GM18909 (cell line): ENCODE results near the gene KCNJ15.

Source experiments
- ATAC-seq: cut with Tn5 transposase; IDR thresholded peaks from one replicate; pipeline ENCODE4 v1.9.1; 2021; ENCODE audit warnings: mild to moderate bottlenecking; ENCODE audit not compliant: unreplicated experiment, poor library complexity

The KCNJ15 gene

GRCh38 chr21:38322311-38322950 lies 65.6 kb downstream of the KCNJ15 start:
- ATAC-seq = no peak

DNA sequence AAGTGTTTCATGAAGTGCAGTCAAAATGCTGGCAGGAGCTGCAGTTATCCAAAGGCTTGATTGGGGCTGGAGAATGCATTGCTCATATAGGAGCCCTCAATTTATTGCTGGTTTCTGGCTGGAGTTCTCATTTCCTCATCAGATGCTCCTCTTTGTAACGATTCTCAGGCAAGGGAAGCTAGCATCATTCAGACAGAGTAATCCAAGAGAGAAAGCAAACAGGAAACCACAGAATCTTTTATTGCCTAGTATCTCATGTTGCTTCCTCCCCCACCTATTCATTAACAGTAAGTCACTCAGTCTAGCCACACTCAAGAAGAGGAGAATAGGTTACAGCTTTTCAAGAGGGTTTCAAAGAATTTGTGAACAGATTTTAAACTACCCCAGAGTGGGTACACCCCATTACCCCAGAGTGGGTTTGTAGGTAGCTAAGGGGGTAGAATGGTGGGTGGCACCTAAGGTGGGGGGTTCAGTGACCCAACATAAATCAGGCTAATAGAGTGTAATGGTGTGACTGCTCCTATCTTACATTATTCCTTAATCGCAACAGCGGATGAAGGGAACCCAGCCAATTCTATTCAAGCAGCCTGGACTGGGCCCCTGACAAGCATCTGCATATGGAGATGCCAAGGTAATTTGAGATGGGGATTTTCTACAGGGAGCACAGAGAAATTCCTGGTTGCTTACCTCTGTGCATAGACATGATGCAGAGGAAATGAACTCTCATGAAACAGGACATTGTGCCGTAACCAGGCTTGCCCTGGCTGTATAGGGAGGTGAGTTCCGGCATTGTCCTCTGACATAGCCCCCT lies 67.1 kb downstream of the KCNJ15 start:
- ATAC-seq = no peak

GRCh38 chr21:38325216-38325615 lies 68.4 kb downstream of the KCNJ15 start:
- no peak for ATAC-seq

GRCh38 chr21:38325731-38326420 lies 69.1 kb downstream of the KCNJ15 start:
- ATAC-seq = no peak

GRCh38 chr21:38326429-38326828 lies 69.6 kb downstream of the KCNJ15 start:
- no peak for ATAC-seq

DNA sequence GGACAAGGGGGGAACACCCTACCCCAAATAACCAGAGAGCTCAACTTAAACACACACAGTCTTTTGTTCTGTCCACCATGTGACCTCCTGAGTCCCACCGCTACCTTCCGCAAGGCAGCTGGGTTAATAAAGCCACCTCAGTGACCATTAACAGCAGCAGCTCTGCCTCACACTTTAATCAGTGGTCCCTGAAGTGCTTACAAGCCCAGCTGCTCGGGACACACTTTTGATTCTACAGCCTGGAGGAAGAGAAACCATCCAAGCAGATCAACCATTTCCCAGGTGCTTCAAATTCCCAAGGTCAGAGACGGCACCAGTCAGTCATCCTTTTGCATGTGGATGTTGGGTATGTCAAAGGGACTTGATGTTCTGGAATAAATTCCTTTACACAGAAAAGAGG lies 70.1 kb downstream of the KCNJ15 start:
- no peak for ATAC-seq

DNA sequence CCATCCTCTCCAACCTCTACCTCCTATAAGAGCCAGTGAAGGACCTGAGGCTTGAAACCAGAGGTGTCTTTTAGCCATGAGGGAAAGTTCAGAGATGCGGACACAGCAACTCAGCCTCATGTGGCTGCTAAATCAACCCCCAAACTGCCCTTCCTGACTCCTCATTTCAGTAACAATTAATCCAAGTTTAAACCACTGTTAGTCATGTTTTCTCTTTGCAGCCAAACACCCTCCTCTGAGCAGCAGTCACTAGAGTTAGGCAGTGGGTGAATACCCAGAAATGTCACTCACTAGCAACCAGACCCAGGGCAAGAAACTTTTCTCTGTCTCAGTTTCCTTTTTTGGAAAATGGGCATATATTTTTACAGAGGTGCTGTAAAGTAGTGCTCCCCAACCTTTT lies 71.2 kb downstream of the KCNJ15 start:
- no peak for ATAC-seq

- no peak for ATAC-seq
Observed at GRCh38 chr21:38329162-38329561, 72.4 kb downstream of the KCNJ15 start.

DNA sequence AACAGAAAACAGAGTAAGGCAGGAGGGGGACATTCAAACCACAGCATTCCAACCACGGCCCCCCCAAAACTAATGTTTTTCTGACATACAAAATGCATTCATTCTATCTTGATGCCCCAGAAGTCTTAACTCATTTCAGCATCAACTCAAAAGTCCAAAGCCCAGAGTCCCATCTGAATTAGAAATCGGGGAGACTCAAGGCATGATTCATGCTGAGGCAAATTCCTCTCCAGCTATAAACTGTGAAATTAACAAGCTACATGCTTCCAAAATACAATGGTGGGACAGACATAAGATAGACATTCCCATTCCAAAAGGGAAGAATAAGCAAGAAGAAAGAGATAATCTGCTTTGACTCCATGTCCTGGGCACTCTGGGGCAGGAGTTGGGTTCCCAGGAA lies 73.9 kb downstream of the KCNJ15 start:
- no peak for ATAC-seq

DNA sequence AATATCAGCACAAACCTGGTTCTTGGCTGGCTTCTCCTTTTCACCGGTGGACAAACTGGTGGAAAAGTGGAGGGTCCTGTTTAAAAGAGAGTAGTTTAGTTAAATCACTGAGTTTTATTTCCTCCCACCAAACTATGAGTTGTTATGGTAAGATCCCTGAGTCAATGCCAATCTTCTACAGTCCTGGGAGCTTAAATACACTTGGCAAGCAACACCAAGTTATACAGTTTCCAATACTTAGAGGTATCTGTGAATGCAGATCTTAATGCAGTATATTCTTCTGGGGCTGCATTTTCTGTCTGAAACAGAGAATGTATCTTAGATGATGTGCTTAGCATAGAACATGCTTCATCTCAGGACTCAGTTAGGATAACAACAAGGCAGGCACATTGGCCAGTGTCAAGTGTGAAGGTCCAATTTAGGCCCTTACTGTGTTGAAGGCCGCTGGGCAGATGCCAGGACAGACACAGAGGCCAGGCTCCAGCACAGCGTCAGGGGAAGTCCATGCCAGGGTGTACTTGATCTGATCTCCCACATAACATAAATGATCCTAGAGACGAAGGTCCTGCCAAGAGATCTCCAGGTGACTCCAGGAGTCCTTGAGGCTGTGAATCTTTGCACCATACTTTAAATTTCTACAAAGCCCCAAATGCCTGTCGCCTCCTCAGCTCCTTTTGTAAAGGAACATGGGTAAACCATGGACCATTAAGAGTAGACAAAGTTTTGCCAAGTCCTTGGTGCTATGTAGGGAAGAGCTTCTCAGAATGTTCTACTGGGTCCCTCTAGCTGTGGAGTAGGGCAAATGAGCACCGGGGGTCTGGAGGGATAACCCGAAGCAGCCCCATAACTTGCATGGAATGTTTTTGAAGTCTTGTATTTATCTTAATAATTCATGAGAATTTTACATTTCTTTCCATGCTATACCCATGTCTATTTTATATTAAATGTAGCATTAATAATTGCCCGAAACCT lies 76.8 kb downstream of the KCNJ15 start:
- ATAC-seq = no peak

DNA sequence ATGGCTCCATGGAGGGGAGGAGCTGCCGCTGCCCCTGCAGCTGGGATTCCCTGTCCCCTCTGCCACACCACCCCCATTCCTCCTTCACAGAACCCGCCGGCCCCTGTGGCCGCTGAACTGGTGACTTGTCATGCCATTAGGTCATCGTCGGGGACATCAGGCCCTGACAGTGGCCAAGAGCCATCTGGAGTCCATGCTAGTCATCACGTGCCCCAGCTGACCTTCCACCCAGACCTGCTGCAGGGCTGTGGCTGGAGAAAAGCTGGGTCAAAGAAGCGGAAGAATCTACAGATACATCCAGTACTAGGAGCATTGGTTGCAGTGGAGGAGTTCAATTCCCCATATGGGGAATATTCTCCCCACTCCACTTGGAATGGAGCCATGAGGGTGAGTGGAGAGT lies 78.1 kb downstream of the KCNJ15 start:
- no peak for ATAC-seq

DNA sequence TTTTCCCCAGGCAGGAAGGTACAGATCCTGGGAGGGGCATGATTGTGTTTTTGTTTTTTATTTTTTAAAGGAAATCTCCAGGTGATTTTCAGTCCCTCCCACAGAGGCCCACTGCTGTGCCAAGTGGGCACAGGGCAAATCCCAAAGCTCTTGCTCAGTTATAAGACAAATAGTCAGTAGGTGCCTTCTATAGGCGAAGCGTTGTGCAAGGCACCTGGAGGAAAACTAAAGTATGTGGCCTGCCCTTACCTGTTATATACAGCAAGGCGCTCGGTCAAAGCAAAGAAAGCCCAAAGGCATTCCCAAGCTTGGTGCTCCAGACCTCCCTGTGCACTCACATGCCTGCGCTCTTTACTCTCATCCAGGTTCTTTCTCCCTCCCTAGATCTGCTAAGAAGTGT lies 81.0 kb downstream of the KCNJ15 start:
- ATAC-seq = no peak

DNA sequence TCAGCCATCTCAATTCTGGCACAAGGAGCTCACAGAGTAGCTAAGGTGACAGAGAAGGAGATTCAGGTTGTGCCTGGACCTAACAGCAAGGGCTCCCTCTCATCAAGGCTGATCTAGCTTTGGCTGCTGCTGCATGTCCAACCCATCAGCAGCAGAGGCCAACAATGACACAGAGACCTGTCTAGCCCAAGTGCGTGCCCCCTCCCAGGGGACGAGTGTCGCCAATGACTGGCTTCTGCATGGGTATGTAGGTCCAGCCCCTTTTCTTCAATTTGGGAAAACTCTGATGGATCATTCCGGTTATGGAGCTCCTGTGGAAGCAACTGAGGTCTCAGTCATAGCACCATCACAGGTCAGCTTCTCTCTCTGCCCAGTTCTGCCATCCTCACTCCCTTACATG lies 83.3 kb downstream of the KCNJ15 start:
- ATAC-seq = no peak

- ATAC-seq = no peak
Observed at GRCh38 chr21:38341546-38342012, 84.8 kb downstream of the KCNJ15 start.

GRCh38 chr21:38342739-38343138 lies 85.9 kb downstream of the KCNJ15 start:
- ATAC-seq = no peak

- no peak for ATAC-seq
Observed at GRCh38 chr21:38343691-38344090, 86.9 kb downstream of the KCNJ15 start.

GRCh38 chr21:38346286-38346685 lies 89.5 kb downstream of the KCNJ15 start:
- ATAC-seq = no peak

GRCh38 chr21:38349111-38349746 lies 92.4 kb downstream of the KCNJ15 start:
- no peak for ATAC-seq

- no peak for ATAC-seq
Observed at GRCh38 chr21:38349977-38350376, 93.2 kb downstream of the KCNJ15 start.

GRCh38 chr21:38350684-38351083 lies 93.9 kb downstream of the KCNJ15 start:
- ATAC-seq = no peak
